NB4 (cell line): ENCODE results near the gene RPE.

Experiments
- DNase-seq: peaks from one replicate; pipeline ENCODE4 v3.0.0; 2010; ENCODE audit warnings: low read depth
- H3K4me3 ChIP-seq: one replicate; pipeline ENCODE4 v1.5.1; 2011; ENCODE audit warnings: mild to moderate bottlenecking, low read depth, low read length, moderate library complexity
- CTCF ChIP-seq: IDR thresholded peaks from one replicate; pipeline ENCODE4 v1.5.1; 2012; ENCODE audit warnings: low read depth, low read length
- MAX ChIP-seq: IDR thresholded peaks from 2 replicates; pipeline ENCODE4 v1.6.1; 2011; ENCODE audit warnings: low read depth, low read length
- MYC ChIP-seq: IDR thresholded peaks from 2 replicates; pipeline ENCODE4 v1.6.1; 2011; ENCODE audit warnings: low read depth, low read length
- POLR2A ChIP-seq: IDR thresholded peaks from 2 replicates; pipeline ENCODE4 v1.6.1; 2011; ENCODE audit warnings: mild to moderate bottlenecking; ENCODE audit not compliant: insufficient read length; ENCODE audit errors: extremely low read depth

Gene RPE

DNA sequence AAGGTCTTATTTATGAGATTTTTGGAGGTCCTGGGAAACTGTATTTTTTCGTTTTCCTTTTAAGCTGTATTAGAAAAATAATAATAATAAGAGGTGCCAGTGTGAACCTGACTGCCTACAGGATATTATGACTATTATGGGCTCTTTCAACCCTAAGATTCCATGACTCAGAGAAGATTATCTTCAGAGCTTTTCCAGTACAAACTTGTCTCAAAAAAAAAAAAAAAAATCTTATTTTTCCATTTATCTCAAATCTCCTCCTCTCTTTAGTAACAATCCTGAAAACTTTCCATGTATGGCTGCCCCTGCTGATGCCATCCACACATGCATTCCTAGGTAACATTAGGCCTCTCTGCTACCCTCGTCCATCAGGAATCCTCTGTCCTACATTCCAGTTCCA, 36.7 kb upstream of the RPE start:
- TF ChIP-seq POLR2A (no peak), CTCF (no peak), MAX (no peak), MYC (no peak)
- no peak overlapping the region for H3K4me3 ChIP-seq
- no peak for DNase-seq

GRCh38 chr2:209969692-209970091, 32.7 kb upstream of the RPE start:
- H3K4me3 ChIP-seq: no peak overlapping the region
- TF ChIP-seq CTCF (no peak), MYC (no peak)
- DNase-seq: no peak

DNA sequence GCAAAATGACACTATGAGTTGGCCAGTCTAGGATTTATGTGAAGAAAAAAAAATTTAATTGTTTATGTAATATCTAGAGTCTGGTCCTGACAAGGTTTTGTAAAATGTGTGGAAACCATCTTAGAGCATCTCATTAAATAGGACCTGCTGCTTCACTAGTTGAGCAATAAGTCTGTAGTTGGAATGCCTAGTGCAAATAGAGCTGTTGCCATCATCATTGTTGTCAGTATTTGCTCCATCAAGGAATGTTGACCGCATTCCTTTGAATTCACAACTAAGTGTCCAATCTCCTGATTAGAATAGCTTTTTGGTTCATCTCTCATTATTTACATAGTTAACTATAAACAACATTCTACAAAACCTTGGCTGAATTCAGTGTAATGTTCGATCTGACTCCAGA, 32.2 kb upstream of the RPE start:
- DNase-seq: no peak
- no peak overlapping the region for H3K4me3 ChIP-seq
- no peak for TF ChIP-seq MYC
- no peak for TF ChIP-seq POLR2A
- no peak for TF ChIP-seq CTCF

DNA sequence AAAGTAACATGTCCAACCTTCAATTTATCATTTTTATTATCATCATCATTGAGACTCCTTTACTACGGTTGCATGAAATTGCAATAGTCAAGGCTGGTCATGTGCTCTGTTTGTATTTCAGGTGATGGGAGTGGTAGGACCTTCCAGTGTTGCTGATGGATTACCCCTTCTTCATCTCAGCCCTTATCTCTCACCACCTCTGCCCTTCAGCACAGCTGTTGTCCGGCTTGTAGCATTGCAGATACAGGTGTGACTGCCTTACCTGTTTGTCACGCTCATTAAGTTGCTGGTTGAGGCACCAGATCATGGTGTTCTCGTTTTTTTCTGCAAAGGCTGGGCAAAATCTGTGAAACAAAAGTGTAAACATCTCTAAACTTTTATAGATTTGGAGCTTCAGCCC, 31.7 kb upstream of the RPE start:
- no peak for DNase-seq
- no peak overlapping the region for H3K4me3 ChIP-seq
- TF ChIP-seq MYC: no peak
- no peak for TF ChIP-seq MAX
- no peak for TF ChIP-seq POLR2A
- no peak for TF ChIP-seq CTCF

- no peak overlapping the region for H3K4me3 ChIP-seq
- no peak for DNase-seq
- no peak for TF ChIP-seq MAX
- no peak for TF ChIP-seq MYC
- no peak for TF ChIP-seq CTCF
- TF ChIP-seq POLR2A: no peak
These were observed 29.1 kb upstream of the RPE start for GRCh38 chr2:209973328-209973727.

GRCh38 chr2:209974576-209974975, 27.9 kb upstream of the RPE start:
- no peak for TF ChIP-seq POLR2A
- no peak for TF ChIP-seq MAX
- no peak for TF ChIP-seq CTCF
- no peak for TF ChIP-seq MYC
- H3K4me3 ChIP-seq: no peak overlapping the region
- DNase-seq: no peak
